Measurements from ENCODE around the gene TLR2. TPM values are rescaled to one million over a fixed set of nuclear protein-coding genes. Genes with fewer than 3 reads are reported as not detected.

TLR2 gene
- total RNA-seq, 4 donors from 2014 or later, result 4.3 to 30.0 (median 13.7) TPM

- H3K27ac ChIP-seq, result no peak overlapping the region
- TF ChIP-seq POLR2A (IDR thresholded peaks at IDR 0.05) (no peak), EP300 (IDR thresholded peaks at IDR 0.05) (no peak), CTCF (IDR thresholded peaks at IDR 0.05) (no peak), POLR2AphosphoS5 (IDR thresholded peaks at IDR 0.05) (no peak)
- WGBS, 2 donors (ENCODE audit: low coverage in 1 of 2), result 94 to 97% methylated on average over 6 to 8 of the region's 8 CpGs
- no peaks in the 10 kb centered on the region for H3K27me3 ChIP-seq
- peaks cover 0 to 48% of the 10 kb centered on the region in 2 donors for H3K36me3 ChIP-seq
- ATAC-seq, result no peak
- no peaks in the 10 kb centered on the region for H3K4me1 ChIP-seq
- H3K9me3 ChIP-seq, result no peaks in the 10 kb centered on the region
- no peak overlapping the region for H3K4me3 ChIP-seq
Observed at GRCh38 chr4:153638011-153638410, 46.1 kb upstream of the TLR2 start.

- no peak for ATAC-seq
- no peaks in the 10 kb centered on the region for H3K27me3 ChIP-seq
Observed at GRCh38 chr4:153638999-153639398, 45.1 kb upstream of the TLR2 start.

GRCh38 chr4:153639833-153640802, 44.0 kb upstream of the TLR2 start:
- TF ChIP-seq POLR2AphosphoS5 (IDR thresholded peaks at IDR 0.05), result no peak
- TF ChIP-seq EP300 (IDR thresholded peaks at IDR 0.05), result no peak
- no peak for TF ChIP-seq POLR2A (IDR thresholded peaks at IDR 0.05)
- TF ChIP-seq CTCF (IDR thresholded peaks at IDR 0.05), result no peak
- Histone ChIP-seq H3K4me1 (no peaks in the 10 kb centered on the region), H3K9me3 (peaks cover 0 to 2% (median 0%) of the 10 kb centered on the region in 3 donors), H3K36me3 (peaks cover 0 to 27% of the 10 kb centered on the region in 2 donors), H3K27ac (no peak overlapping the region), H3K4me3 (no peak overlapping the region), H3K27me3 (no peaks in the 10 kb centered on the region)
- no peak for ATAC-seq
- 76 to 83% methylated on average over 4 to 22 of the region's 23 CpGs for WGBS, 2 donors (ENCODE audit: low coverage in 1 of 2)

More at GRCh38 chr4:153638999-153639398, 45.1 kb upstream of the TLR2 start:
- TF ChIP-seq EP300 (IDR thresholded peaks at IDR 0.05) (no peak), POLR2A (IDR thresholded peaks at IDR 0.05) (no peak), CTCF (IDR thresholded peaks at IDR 0.05) (no peak), POLR2AphosphoS5 (IDR thresholded peaks at IDR 0.05) (no peak)
- 84 to 100% methylated on average over 1 to 3 of the region's 3 CpGs for WGBS, 2 donors (ENCODE audit: low coverage in 1 of 2)
- Histone ChIP-seq H3K27ac (no peak overlapping the region), H3K9me3 (no peaks in the 10 kb centered on the region), H3K4me3 (no peak overlapping the region), H3K36me3 (peaks cover 0 to 38% of the 10 kb centered on the region in 2 donors), H3K4me1 (no peaks in the 10 kb centered on the region)

DNA sequence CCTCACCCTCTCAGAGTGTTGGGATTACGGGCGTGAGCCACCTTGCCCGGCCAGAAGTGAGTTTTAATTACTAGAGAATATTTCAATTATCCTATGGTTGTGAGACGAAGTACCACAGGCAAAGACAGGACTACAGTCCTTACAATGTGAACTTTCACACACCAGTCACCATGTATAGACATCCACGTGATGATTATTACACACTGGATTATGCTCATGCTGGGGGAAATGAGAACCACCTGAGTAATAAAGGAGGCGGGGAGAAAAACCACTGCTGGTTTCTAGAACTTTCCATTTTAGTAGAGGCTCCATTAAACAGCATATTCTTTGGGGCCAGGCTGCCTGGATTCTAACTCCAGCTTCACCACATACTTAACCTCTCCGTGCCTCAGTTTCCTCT, 42.5 kb upstream of the TLR2 start:
- no peak overlapping the region for H3K4me3 ChIP-seq
- no peaks in the 10 kb centered on the region for H3K4me1 ChIP-seq
- no peak for ATAC-seq
- 81 to 97% methylated on average over 5 to 6 of the region's 7 CpGs for WGBS, 2 donors (ENCODE audit: low coverage in 1 of 2)
- no peak overlapping the region for H3K27ac ChIP-seq
- TF ChIP-seq POLR2A (IDR thresholded peaks at IDR 0.05), result no peak
- no peak for TF ChIP-seq POLR2AphosphoS5 (IDR thresholded peaks at IDR 0.05)
- TF ChIP-seq EP300 (IDR thresholded peaks at IDR 0.05), result no peak
- TF ChIP-seq CTCF (IDR thresholded peaks at IDR 0.05), result no peak
- H3K36me3 ChIP-seq, result peaks cover 0 to 13% of the 10 kb centered on the region in 2 donors
- H3K9me3 ChIP-seq, result peaks cover 0 to 5% (median 0%) of the 10 kb centered on the region in 3 donors
- no peaks in the 10 kb centered on the region for H3K27me3 ChIP-seq

All from gastroesophageal sphincter (tissue), 4 donors.